GM19468 (cell line): ENCODE results near the gene OGA.
"Not testable (repeated sequence)": the region's sequence is repeated elsewhere in the genome, so short reads cannot be mapped to it uniquely, and the experiment has no call there.

Experiments
- ATAC-seq: cut with Tn5 transposase; IDR thresholded peaks from one replicate; pipeline ENCODE4 v1.9.1; 2021; ENCODE audit warnings: mild to moderate bottlenecking, moderate library complexity, moderate number of reproducible peaks; ENCODE audit not compliant: unreplicated experiment; ENCODE audit errors: extremely low read depth

Gene OGA

DNA sequence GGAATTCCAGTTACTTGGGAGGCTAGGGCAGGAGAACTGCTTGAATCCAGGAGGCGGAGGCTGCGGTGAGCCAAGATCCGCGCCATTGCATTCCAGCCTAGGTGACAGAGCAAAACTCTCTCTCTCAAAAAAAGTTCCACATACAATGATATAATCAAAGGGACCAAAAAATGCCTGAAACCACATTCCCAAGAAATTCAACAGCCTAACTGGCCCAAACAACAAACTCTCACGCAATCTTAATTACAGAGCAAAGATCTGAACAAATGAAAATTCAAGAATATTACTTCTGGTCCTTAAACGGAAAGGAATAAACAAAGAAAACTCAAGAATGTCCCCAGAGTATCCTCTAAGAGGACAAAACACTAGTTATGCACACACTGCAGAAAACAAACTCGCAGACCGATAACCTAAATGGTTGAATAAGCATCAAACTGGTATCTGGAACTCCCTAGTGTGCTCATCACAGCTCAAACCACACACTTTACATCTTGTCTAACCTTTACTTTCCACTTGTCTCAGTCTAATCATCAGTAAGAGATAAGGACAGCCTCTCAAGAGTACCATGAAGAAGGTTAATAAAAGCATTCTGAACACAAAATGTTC is 3.7 kb downstream of the OGA start:
- ATAC-seq: no peak

DNA sequence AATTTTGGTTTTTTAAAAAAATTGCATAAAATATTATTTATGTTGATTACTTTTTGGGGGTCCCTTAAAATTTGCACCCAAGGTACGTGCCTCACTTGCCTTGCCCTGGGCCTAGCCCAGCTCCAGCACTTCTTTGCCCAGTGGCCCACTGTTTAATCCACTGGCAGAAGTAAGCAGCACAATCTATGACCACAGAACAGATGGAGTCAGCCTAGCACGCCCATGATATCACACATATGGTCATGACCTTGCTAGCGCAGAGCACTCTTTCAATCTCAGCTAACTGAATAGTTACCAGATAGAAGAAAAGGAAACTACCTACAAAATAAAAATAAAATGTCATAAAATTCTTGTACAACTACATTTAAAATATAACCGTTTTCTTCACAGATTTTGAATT is 5.6 kb downstream of the OGA start:
- no peak for ATAC-seq

DNA sequence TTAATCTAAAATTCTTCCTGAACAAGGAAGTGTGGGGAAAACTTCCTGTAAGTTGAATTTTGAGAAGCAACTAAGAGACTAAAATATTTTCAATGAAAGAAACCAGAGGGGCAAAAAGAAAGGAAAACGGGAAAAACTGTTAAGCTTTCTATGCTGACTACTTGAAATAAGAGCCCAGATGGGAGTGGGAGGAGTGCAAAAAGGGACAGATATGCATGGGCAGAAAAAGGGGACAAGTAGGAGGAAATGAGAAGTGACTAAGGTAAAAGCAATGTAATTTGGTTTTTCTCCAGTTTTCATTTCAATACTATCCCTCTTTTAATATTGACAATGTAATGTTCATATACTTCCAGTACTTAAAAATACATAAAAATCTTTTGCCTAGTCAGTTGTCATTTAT is 11.1 kb downstream of the OGA start:
- ATAC-seq: no peak

DNA sequence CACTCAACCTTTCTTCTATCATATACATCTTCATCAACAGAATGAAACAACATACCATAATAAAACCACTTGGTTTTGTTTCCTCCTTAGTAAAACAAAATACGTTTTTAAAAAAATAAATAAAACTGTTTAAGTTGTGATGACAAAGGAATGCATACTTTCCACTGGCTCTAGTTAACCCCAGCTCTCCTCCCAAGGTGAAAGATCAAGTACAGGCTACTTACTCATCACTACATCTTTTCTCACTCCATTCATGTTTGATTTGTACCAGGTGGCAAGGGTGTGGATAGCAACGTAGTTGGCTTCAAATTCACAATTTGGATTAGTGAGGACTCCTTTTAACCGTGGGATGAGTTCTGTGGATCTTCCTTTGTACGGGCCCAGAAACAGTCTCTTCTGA is 14.7 kb downstream of the OGA start:
- no peak for ATAC-seq

DNA sequence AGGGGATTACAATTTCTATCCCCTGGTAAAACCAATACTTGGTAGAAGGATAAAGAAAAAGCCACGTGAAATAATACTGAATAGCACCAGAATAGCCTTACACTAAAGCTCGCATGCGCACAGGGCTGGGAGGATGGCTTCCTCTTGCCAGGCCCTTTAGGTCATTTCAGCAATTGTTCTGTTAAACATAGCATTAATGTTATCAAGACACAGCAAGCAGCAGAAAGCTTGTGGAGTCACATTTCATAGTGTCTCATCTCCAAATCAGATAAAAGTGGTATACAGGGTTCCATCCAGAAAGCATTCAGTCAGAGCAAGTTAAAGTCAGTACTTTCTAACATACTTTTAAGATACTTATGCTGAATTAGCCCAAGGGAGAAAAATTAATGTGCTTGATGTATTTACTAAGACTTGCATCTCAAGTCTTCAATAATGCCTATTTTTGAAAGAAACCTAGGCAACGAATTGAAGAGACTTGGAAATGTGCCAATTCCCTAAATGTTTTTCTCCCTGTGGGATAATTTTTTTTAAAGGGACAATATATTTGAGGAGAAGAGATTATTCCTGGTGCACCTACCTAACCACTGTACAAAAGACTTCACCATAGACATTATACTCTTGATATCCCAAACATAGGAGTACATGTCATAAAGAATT is 20.7 kb downstream of the OGA start:
- ATAC-seq: no peak

DNA sequence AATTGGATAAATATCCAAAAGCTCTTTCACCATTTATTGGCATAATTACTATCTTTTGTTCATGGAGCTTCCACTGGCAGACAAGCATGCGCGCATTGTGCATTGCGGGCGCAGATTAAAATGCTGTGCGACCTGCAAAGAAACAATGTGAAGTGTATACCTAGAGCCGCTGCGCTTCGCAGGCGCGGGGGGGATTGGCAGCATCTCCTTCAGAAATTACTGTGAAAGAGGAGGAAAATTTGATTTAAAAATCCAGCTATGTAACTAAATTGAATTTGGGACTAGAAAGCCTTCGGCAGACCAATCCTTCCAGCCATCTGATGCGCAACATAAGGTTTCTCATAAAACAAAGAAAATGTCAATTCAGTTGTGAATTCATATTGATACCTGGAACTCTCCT is 24.7 kb downstream of the OGA start:
- ATAC-seq: no peak

DNA sequence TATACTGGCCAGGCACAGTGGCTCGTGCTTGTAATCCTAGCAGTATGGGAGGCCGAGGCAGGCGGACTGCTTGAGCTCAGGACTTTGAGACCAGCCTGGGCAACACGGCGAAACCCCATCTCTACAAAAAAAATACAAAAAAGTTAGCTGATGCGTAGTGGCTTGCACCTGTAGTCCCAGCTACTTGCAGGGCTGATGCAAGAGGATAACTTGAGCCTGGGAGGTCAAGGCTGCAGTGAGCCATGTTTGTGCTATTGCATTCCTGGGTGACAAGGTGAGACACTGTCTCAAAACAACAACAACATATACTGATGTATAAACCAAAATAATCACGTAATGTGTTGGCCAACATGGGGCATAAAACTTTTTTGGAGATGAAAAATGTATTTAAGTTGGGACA is 28.6 kb downstream of the OGA start:
- no peak for ATAC-seq

DNA sequence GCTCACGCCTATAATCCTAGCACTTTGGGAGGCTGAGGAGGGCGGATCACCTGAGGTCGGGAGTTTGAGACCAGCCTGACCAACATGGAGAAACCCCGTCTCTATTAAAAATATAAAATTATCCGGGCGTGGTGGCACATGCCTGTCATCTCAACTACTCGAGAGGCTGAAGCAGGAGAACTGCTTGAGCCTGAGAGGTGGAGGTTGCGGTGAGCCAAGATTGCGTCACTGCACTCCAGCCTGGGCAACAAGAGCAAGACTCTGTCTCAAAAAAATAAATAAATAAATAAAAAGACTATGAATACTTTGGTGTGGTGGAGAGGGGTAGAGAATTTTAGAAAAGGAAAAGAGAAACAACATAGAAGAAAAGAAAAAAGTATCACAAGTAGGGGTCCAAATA is 29.0 kb downstream of the OGA start:
- ATAC-seq: not testable (repeated sequence)

DNA sequence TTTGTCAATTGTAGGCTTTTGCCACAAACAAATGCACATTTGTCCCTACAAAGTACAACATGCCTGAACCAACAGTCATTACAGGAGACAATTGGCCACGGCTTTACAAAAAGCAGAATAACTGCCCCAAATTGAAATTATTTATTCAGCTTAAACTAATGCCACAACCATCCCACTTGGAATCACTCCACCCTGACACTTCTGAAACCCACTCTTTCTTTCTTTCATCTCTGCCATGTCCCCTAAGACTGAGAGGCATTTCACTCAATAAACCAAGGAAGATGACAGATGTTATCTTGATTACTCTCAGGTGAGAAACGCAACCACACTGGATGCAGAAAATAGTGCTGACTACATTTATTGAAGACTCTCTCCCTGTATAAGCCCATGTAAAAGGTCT is 32.4 kb downstream of the OGA start:
- ATAC-seq: no peak

DNA sequence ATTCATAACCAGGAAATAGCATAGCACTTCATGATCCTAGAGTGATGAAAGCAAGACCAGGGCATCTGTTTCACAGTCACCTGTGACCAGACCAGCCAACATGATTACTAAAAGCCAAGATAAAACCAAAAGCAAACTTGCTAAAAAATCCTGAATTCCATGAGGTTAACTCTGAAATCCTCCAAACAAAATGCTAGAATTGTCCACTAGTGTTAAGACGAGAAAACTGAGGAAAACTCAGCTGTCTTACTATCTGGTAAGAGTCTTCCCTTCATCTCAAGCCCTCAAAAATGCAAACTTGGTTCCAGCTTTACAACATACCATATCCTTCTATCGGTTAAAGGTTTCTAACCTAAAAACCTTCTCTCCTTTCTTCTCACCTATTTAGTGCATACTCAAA is 33.7 kb downstream of the OGA start:
- ATAC-seq: no peak

DNA sequence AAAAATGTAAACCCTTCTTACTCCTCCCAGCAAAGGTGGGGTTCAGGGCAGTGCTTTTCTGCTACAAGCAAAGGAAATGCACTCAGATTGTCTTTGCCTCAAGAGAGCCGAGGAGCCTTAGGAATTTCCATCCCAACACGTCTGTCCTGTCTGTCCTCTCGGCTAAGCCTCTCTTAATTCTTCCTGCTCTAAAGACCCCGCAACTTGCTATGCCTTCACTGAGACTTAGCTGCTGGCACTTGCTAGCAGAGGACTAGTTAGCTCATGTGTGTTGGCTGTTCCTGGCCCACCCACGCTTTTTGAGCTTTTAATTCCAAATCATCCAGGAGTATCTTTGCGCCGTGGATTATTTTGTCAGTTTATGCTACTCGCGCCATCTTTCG is 34.5 kb downstream of the OGA start:
- ATAC-seq: no peak

DNA sequence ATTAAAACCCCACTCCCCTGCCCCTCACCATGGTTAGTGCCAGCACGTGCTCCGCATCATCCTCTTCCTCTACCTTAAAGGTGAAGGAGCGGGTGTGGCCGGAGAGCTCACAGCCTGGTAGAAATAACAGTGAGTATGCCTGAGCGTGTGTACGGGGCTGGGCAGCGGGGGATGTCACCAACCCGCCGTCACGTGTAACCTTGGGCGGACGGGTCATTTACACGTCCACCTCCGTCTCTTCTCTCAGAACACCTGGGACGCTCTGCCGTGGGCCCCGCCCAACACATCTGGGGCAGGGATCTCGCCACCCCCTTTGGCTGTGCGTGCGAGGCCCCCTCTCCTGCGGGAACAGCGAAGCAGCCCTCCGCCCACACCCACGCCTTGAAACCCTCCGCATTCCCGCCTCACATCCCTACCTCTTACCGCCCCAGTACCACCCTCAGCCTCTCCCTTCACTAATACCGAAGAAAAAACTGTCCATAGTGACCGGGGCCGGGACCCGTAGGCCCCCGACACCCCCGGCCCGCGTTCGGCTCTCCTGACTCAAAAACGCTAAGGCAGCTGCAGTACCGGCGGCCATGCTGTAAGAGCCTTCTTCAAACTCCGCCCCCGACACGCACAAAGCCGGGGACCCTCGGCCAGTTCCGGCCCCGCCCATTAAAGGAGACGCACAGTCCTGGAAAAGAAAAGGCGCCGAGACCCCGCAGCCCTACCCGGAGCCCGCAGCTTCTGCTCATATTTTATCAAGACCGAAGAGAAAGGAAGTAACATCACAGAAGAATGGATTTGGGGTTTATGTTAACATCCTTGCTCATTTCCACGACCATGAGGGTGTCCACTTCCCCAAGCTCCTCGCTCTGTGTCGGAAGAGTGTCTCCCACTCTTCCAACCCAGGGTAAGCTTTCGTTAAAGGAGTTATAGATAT is 35.2 kb downstream of the OGA start, which contains the start of gene NPM3:
TSS of gene NPM3 (minus strand) at position 636 of the 925 bp plus-strand sequence. CDS start at position 580, 56 bp downstream.
- ATAC-seq: no peak

DNA sequence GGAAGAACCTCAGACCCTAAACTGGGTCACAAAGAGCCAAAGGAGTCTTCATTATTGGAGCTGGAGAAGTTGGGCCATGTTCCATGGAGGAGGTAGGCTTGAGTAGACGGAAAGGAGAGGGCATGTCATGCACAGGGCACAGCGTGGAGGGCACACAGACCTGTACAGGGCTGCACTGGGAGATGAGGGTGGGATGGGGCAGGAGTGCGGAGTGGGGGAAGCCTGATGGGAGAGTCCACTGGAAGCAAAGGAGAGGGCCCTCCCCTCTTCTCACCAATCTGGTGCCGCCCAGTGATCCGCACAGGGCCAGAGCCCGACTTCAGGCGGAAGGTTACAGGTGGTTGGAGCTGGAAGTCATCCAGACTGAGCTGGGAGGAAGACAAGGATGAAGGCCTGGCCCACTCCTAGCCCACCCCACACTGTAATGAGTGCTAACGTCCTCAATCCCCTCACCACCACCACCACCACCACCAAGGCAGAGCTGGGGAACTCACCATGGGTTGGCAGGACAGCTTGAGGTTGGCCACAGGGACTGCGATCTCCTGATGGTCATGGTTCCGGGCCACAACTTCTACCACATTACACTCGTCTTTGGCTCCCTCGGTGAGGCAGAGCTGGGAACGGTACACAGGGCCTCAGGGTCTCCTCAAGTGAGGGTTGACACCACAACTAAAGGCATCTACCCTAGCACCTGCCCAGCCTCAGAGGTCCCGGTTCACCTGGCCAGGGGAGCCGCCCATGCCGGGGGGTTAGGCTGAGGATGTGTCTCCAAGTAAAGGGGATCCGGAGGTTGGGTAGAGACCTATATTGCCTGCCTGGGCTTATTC is 36.0 kb downstream of the OGA start:
- ATAC-seq: no peak

DNA sequence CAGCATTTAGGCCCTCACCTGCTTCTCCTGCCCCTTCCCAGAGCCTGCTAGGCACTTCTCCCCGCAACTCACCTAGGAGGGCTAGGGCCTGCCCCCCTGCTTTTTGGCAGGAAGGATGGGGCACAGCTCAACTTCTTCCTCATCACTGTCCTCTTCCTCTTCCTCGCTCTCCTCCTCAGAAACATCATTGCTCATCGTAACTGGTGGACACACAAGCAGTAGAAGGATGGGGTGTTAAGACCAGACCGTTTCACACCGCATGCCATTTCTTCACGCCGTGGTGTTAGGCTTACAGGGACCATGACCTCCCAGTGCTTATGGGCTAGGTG is 36.6 kb downstream of the OGA start:
- no peak for ATAC-seq

DNA sequence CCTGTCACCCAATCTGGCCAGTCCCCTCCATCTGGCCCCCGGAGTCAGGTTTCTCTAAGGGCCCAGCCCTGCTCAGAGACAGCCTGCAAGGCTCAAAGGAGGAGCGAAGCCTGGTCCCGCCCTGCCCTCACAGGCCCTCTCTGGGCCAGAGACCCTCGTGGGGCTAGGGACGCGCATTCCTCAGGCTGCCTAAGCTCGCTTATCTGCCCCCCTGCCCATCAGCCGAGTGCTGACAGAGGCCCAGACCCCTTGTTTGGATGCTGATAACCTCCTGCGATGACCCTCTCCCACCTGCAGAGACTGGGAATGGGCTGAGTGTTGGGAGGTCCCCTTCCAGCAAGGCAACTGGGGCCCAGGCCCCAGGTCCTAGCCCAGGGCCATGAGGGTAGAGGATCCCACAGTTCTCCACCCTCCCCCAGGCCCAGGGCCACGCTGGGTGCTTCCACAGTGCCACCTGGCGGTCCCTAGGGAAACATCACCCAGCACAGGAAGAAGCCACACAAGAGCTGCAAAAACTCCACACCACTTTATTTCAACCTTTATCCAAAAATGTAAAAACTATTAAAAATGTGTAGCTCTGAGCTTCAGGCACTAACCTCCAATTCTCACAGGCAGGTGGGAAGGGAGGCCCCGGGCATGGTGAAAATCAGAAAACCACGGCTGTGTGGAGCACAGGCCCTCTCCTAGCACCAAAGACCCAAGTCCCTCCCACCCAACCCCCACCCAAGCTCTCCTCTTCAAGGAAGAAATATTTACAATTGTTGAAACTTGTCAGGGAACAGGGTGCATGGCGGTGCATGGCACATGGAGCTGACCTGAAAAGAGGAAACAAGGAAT is 37.2 kb downstream of the OGA start:
- no peak for ATAC-seq

DNA sequence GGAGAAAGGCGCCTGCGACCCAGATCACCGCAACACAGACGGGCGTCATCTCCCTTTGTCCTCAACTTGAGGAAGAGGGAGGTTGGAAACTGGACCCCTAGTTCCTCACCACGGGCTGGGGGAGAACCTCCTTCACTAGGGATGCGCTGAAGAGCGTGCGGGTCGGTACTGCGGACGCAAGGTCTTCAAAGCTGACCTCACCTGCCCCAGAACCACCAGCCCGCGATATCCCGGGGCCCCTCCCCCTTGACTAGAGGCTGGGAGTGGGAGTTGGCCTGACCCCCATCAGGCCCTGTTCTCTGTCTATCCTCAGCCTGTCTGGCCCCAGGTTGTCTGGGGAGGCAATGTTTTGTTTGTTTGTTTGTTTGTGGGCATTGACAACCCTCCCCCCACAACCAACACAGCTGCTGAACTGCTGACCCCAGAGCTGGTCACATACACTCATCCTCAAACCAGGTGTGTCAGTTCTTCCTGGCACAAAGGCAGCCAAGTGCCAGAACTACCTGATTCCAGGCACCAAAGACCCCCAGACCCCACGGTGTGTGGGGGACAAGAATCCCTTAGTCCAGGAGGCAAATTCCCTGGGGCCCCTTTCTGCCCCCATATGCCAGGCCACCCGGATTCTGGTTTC is 37.9 kb downstream of the OGA start:
- no peak for ATAC-seq

DNA sequence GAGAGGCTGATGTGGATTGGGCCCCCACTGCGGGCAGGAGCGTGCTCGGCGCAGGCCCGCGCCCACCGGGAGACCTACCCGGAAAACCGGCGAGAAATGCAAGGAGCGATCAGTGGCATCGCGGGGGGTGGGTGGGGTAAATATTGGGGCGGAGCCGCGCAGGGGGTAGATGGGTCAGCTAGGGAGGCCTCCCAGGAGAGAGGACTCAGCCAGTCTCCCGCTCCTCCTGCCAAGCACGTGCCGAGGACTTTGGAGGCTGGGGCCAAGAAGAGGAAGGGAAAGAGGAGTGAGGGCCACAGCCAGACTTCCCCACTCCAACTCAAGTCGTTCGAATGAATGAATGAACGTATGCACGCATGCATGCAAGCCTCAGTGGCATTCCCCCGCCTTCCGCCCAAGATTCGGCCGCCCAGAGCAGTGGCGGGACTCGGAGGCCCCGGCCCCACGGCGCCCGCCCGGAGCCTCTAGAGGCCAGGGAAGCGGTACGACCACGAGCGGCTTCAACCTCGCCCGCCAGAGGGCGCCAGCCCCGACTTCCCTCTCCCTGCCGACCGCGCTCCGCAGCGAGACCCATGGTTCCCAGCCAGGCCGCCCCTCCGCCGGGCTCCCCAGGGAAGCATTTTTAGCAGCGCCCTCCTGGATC is 38.6 kb downstream of the OGA start:
- no peak for ATAC-seq

DNA sequence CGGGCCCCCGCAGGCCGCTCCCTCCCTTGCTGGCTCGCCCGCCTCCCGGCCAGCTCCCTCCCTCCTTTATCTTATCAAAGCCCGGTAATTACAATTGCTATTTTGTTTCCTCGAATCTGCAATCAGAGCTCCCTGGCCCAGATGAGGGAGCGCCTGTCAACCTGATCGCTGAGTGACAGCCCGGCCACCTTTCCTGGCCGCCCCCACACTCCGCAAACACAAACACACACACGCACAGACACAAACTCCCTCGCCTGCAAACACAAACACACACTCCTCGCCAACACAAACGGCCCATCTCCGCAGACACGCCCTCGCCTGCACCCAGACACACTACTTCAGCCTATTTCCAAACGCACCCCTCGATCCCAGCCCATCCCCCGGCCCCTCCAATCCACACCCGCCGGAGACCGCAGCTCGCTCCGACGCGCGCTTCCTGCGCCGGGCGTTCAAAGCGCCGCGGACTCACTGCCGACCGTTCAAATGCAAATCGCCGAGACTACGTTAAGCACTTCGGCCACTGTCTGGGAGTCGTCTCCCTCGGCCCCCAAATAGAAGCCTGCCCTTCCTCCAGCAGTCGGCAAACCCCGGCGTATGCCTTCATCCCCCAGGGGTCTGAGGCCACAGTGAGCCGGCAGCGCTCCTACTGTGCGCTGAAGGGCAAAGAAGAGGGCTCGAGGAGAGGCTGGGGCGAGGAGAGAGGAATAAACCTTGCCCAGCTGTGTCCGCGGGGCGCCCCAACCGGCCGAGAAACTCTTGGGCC is 39.3 kb downstream of the OGA start:
- ATAC-seq: no peak
